GM19099 (cell line): ENCODE data around the gene DLK1.

Source experiments
- POLR2A ChIP-seq: IDR thresholded peaks from 3 replicates; pipeline ENCODE4 v1.6.1; 2011; ENCODE audit warnings: low read depth; ENCODE audit not compliant: insufficient read length; ENCODE audit errors: extremely low read depth

Gene DLK1

GRCh38 chr14:100690672-100691071 is 36.0 kb upstream of the DLK1 start:
- TF ChIP-seq POLR2A = no peak

GRCh38 chr14:100691395-100692056 is 35.2 kb upstream of the DLK1 start:
- TF ChIP-seq POLR2A = no peak

- no peak for TF ChIP-seq POLR2A
Measured at GRCh38 chr14:100692256-100692655, 34.4 kb upstream of the DLK1 start.

- no peak for TF ChIP-seq POLR2A
Measured at GRCh38 chr14:100692859-100693558, 33.7 kb upstream of the DLK1 start.

- no peak for TF ChIP-seq POLR2A
Measured at GRCh38 chr14:100693877-100694578, 32.7 kb upstream of the DLK1 start.

- TF ChIP-seq POLR2A = no peak
Measured at GRCh38 chr14:100694579-100695422, 31.9 kb upstream of the DLK1 start.

- no peak for TF ChIP-seq POLR2A
Measured at GRCh38 chr14:100695423-100695738, 31.3 kb upstream of the DLK1 start.

GRCh38 chr14:100696008-100696407 is 30.7 kb upstream of the DLK1 start:
- TF ChIP-seq POLR2A = no peak

GRCh38 chr14:100696590-100696989 is 30.1 kb upstream of the DLK1 start:
- TF ChIP-seq POLR2A = no peak

- no peak for TF ChIP-seq POLR2A
Measured at GRCh38 chr14:100698066-100698465, 28.6 kb upstream of the DLK1 start.

- TF ChIP-seq POLR2A = no peak
Measured at GRCh38 chr14:100698666-100699448, 27.8 kb upstream of the DLK1 start.

- no peak for TF ChIP-seq POLR2A
Measured at GRCh38 chr14:100701314-100701713, 25.4 kb upstream of the DLK1 start.

- no peak for TF ChIP-seq POLR2A
Measured at GRCh38 chr14:100702590-100702989, 24.1 kb upstream of the DLK1 start.
